ENCODE results near the gene SMAD2.

- no peak for TF ChIP-seq CTCF (conservative IDR thresholded peaks at IDR 0.05; ENCODE audit: low read depth, low read length)
- TF ChIP-seq EZH2 (IDR thresholded peaks at IDR 0.05; ENCODE audit: borderline replicate concordance, low read depth, low read length, poor library complexity, severe bottlenecking) = no peak
Observed at GRCh38 chr18:47978141-47978540, 47.7 kb upstream of the SMAD2 start.

Data from A673 (cell line).